ENCODE measurements around the gene CES5A.

DNA sequence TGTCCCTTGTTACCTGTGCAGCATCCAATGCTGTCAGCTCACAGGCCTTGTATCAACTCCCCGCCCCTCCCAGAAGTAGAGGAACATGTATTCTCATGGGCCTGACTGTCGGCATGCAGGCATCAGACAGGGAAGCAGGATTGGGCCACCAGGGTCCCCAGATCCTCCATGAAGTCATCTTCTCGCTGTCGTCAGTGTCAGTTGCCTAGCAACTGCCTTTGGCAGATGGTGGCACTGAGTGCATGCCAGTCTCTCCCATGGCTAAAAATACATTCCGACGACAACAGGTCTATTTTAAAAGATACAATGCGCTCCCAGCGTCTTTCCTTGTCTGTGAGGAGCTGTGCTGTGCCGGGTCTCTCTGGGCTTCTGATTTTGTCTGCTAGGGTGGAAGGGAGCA lies 36.8 kb upstream of the CES5A start:
- TF ChIP-seq POLR2A (IDR thresholded peaks at IDR 0.05; ENCODE audit: low read length) (no peak), GATA1 (IDR thresholded peaks at IDR 0.05; ENCODE audit: low read depth, low read length) (no peak)
